Putamen (tissue), 1 donor: Measurements from ENCODE around the gene ZDHHC13.
"Not testable (repeated sequence)": the region's sequence is repeated elsewhere in the genome, so short reads cannot be mapped to it uniquely, and the experiment has no call there.

Source experiments
- DNase-seq: peaks from one replicate; pipeline ENCODE4 v3.0.0-alpha.2; 2016; ENCODE audit warnings: low spot score

The ZDHHC13 gene

DNA sequence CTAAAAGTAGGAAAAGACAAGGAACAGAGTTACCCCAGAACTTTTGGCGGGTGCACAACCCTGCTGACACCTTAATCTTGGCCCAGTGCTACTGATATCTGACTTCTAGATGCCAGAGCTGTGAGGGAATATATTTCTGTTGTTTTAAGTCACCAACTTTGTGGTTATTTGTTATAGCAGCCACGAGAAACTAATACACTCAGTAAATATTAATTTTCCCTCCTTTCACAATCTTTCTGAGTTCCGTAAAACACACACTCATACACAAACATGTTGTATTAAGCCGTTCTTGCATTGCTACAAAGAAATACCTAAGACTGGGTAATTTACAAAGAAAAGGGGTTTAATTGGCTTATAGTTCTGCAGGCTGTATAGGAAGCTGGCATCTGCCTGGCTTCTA lies 16.1 kb upstream of the ZDHHC13 start:
- no peak for DNase-seq

DNA sequence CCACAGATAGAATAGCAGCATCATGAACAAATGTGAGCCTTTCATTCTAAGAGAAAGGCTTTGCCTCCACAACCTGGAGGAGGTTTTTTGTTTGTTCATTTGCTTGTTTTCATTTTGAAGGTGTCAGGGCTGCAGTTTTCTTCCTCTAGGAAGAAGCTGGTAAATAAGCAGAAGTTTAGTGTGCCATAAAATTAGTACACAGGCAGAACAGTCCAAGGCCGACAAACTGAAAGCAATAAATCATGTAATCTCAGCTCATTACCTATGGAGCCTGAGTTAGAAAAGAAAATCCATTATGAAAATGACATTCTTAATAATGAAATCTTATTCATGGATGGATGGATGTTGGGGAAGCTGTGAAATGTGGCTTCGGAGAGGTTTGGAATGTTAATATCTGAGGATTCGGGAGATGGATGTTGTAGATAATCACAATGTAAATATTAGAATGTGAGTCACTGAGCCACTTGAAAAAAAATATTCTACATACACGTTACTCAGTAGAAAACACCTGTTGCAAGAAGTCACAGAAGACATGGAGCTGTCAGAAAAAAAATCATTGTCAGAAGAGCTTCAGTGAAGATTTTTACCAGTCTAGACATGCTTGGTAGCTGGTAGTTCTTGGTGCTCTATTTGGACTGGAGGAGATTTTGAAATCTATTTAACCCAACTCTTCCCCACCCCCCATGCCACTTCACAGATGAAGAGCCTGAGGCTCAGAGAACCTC lies 15.0 kb upstream of the ZDHHC13 start:
- no peak for DNase-seq

DNA sequence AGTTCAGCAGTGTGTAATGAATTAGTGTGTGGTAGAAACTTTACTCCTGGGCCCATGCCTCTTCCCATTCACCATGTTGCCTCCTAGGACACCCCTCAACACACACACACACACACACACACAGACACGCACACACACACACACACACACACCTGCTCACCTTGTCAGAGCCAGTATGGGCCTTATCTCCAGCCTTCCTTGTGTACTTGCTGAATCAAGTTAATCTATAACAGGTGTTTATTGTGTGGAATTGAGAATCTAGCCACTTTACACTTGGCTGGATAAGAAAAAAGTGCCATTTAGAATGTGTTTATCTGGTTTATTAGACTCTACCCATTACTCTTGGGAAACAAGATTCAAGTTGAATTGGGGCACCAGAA lies 14.5 kb upstream of the ZDHHC13 start:
- DNase-seq = no peak

DNA sequence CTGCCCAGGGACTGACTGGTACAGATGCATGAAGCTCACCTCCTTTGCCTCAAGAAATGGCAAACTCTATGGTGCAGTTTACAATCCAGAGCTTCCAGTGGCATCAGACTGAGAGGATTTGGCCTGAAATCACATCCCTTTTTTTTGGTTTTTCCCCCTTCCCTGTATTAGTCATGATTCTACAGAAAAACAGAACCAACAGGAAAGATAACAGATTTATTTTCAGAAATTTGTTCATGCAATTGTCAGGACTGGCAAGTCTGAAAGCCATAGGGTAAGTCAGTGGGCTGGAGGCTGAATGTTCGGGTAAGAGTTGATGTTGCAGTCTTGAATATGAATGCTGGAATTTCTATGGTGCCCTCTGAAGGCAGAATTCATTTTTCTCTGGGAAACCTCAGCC lies 12.0 kb upstream of the ZDHHC13 start:
- no peak for DNase-seq

DNA sequence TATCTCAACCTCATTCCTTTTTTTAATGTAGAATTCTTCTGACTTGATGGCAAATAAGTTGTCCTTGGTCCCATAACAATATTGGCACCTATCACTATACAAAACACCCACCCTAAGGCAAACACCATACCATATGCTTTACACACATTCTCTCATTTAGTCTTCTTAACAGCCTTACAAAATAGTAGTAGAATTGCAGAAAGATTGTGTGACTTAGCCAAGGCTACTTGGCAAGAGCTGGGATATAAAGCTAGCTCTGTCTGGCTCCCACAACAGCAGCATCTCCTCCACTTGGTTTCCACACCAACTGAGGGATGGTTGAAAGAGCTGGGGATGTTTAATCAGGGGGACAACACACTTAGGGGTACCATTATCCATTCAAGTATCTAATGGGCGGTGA lies 9.8 kb upstream of the ZDHHC13 start:
- no peak for DNase-seq

DNA sequence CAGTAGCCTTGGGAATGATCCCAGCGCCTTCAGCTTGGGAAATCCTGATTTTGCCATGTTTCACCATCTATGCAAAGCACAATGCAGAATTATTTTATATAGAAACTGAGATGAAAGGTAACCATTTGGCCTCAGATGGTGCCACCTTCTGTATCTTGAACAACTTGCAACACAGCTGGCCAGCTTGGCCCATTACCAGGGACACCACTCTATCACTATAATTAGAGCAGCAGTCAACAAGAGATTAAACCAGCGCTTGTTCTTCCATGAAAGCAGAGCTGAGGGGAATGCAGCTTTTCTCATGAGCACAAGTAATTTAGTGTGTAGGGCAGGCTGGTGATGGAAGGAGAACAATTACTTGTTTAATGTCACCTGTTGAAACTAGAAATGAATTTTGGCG lies 6.7 kb upstream of the ZDHHC13 start:
- DNase-seq = no peak

DNA sequence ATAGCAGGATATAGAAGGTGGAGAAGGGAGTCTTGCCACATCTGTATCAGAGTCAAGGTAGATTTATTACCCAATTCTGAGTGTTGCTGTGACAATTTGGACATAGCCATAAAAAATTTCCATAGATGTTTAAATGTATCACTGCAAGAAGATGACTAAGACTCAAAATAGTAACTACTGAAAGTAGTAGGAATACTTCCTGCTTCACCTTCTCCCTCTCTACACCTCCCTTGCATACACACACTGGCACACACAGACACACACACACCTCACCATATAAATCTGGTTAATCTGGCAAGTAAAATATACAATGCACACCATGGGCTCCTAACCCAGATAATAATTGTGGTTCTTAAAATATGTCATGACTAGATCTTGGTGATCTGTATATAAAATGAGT lies 5.2 kb upstream of the ZDHHC13 start:
- no peak for DNase-seq

DNA sequence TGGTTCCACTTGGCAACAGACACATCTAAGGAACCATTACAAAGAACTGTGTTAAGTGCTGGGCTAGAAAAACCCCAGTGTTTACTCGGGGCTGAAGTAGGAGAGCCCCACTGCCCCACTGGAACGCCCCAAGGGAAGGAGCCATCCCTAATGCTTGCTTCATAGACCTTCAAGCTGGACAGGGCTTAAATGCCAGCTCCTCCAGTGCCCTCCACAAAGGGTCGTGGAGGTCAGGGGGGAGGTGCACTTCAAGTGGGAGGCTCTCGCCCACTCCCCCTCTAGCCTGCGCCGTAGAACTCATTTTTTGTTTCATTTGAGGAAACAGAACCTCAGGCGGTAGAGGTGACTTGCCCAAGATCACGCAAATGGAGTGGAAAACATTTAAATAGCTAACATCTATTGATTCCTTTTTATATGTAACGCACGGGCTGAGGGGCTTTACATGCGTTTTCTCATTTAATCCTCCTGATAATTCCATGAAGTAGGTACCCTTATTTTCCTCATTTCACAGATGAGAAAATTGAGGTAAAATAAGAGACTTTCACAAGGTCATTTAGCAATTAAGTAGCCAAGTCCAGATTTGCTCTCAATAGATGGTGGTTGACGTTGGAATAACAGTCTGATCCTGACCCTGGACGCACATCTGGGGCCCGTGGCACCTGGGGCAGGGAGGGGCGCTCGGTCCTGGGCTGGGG lies 545 bp upstream of the ZDHHC13 start:
- no peak for DNase-seq

DNA sequence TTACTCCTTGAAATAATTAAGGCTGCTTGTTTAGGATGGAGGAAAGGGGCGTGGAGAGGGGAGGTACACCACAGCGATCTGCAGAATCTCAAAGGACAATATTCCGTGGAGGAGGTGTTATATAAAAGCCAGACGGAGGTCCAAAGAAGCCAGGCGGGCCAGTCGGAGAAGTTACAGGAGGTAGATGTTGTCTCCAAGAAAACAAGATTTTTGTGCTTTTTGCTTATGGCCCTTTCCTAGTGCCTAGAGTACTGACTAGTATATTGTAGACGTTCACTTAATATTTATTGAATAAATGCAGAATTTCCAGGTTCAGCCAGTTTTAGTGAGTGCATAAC lies 761 bp downstream of the ZDHHC13 start:
- DNase-seq = no peak

DNA sequence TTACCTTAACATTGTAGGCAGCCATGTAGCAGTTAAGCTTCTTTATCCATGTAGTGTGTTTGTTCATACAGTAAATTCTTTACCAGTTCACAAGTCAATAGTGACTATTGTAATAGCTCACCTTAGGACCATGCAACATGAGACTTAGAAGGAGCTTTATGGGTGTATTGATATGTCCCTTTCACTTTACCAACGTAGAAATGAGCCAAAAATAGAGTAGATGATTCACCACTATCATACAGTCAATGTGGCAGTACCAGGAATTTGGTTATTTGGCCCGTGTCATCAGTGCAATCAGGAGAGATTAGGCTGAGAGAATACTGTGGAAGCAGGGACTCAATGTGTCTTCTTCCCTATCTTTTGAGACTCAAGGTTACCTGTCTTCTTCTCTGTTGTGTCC lies 4.7 kb downstream of the ZDHHC13 start:
- no peak for DNase-seq

DNA sequence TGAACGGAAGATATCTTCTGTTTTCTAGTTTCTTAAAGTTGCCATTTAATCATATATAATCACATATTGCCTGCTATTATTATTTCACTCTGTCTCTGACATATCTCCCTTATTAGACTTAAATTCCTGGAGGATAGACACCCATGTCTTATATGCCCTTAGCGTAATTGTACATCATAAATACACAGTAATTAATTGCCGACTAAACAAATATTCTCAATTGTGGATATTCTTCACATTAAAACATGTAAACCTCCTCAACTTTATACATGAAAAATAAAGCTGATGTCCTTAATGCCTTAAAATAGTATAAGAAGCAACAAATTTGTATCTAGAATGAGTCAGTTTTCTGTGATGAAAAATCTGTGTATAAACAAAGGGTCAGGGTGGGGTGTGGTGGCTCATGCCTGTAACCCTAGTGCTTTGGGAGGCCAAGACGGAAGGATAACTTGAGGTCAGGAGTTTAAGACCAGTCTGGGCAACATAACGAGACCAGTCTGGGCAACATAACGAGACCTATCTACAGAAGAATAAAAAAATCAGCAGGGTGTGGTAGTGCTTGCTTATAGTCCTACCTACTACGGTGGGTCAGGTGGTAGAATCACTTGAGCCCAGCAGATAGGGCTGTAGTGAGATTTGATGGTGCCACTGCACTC lies 6.1 kb downstream of the ZDHHC13 start:
- DNase-seq = no peak

DNA sequence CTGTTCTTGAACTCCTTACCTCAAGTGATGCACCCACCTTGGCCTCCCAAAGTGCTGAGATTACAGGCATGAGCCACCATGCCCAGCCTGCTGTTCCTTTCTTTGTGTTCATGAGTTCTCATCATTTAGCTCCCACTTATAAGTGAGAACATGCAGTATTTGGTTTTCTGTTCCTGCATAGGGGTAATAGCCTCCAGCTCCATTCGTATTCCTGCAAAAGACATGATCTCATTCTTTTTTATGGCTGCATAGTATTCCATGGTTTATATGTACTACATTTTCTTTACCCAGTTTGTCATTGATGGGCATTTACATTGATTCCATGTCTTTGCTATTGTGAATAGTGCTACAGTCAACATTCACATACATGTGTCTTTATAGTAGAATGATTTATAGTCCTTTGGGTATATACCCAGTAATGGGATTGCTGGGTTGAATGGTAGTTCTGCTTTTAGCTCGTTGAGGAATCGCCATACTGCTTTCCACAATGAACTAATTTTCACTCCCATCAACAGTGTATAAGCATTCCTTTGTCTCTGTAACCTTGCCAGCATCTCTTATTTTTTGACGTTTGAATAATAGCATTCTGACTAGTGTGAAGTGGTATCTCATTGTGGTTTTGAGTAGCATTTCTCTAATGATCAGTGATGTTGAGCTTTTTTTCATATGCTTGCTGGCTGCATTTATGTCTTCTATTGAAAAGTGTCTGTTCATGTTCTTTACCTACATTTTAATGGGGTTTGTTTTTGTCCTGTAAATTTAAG lies 9.8 kb downstream of the ZDHHC13 start:
- not testable (repeated sequence) for DNase-seq

DNA sequence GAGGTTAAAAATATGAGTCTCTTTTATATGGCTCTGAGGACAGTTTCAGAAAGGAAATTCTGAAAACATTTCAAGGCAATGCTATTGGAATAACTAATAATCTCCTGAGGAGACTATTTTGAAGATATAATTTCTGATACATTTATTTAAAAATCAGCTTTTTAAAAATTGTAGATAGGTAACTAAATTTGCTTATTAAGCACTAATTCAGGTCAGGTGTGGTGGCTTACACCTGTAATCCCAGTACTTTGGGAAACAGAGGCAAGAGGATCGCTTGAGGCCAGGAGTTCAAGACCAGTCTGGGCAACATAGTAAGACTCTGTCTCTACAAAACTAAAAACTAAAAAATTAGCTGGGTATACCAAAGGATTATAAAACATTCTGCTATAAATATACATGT lies 17.0 kb downstream of the ZDHHC13 start:
- DNase-seq = no peak

DNA sequence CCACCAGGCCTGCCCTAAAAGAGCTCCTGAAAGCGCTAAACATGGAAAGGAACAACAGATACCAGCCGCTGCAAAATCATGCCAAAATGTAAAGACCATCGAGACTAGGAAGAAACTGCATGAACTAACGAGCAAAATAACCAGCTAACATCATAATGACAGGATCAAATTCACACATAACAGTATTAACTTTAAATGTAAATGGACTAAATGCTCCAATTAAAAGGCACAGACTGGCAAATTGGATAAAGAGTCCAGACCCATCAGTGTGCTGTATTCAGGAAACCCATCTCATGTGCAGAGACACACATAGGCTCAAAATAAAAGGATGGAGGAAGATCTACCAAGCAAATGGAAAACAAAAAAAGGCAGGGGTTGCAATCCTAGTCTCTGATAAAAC lies 19.9 kb downstream of the ZDHHC13 start:
- not testable (repeated sequence) for DNase-seq

DNA sequence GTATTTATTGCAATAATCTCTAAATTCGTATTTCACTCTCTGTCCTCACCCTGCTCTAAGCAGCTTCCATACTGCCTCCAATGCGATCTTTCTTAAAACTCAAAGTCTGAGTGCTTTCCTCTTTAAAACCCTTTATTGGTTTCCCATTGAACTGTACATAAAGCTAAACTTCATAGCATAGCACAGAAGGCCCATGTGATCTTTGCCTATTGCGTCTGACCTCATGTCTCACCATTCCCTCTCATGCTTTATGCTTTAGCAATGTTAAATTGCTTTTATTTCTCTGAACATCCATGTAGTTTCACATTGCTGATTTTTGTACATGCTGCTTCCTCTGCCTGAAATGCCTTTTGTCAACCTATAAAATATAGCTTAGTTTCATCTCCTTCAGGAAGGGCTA lies 28.4 kb downstream of the ZDHHC13 start:
- DNase-seq = no peak

DNA sequence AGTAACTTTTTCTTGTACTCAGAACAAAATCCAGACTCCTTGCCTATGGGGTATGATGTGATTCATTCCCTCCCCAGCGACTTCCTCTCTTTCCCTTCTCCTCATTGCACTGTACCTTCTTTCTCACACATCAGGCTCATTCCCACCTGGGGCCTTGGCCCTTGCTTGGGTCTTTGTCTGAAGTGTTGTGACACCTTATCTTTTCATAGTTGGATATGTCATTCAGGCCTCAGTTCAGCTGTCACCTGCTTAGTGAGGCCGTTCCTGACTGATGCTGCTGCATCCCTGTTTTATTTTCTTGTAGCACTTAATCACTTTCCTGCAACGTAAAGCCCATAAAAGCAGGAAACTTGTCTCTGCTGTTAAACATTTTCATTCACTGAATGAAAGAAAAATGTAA lies 39.9 kb downstream of the ZDHHC13 start:
- DNase-seq = no peak

DNA sequence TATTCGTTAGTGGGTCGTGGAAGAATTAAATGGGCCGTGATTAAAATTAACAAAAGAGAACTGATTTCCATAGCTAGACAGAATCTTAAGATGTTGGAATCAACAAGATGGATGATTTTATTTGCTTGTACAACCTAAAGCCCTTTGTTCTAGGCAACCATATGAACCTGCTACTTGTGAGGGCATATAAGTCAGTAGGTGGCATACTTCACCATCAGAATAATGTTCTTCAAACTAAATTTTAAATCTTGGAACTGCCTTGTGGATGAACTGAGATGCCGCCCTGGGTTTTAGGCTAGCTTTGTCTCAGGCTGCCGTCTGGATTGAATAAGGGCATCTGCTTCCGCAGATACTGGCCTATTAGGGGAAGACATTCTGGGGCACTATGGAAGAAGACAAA lies 43.9 kb downstream of the ZDHHC13 start:
- DNase-seq = no peak

DNA sequence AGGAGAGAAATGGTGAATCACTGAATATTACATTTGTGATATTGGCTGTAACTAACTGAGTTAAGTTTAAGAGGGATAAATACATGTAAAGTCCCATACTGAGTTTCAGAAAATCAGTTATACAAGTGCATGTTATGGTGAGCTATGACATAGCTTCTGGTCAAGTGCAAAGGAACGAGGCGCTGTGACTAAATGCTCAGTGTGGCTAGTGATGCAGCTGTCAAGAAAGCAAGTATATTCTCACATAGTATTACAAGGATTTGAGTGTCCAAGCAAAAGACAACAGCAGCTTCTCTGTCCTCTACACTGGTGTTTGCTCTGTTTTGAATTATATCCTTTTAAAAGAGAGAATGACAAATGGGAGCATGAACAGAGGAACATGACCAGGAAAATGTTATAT lies 44.7 kb downstream of the ZDHHC13 start:
- DNase-seq = no peak

DNA sequence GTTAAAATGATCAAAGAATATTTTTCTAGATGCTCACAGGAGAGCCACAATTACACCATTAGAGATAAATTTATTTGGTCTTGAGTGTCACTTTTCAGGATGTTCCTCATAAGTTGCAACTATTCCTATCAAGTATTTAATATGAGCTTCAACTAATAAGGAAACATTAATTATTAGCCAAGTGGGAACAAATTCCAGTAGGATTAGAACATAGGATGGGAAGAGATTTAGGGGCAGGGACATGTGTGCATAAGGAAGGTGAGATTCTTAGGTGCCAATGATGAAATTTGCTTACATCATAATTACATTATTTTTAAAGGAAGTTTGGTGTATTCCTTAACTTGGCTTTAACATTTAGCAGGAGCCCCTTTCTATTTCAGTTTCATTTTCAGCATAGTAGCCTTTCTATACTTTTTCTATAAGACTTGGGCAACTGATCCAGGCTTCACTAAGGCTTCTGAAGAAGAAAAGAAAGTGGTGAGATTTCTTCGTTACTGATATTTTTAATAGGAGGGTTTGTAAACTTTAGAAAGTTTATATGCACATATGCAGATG lies 46.1 kb downstream of the ZDHHC13 start:
- no peak for DNase-seq

DNA sequence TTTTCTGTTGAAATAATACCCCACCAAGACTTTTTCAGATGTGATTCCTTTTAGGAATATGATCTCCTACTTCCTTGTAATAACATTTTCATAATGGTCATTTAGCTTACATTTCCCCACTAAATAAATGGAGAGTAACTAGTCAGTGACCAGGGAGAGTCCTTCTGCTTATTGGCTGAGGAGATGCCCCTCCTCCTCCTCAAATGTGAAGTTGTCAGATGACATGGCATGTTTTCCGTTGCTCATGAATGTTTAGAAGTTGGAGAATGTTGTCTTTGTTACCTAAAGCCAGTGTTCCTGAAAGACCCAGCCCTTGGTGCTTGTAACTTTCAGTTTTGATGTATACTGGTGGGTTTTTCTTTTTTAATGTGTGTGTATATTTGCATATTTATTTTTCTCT lies 46.6 kb downstream of the ZDHHC13 start:
- DNase-seq = no peak

DNA sequence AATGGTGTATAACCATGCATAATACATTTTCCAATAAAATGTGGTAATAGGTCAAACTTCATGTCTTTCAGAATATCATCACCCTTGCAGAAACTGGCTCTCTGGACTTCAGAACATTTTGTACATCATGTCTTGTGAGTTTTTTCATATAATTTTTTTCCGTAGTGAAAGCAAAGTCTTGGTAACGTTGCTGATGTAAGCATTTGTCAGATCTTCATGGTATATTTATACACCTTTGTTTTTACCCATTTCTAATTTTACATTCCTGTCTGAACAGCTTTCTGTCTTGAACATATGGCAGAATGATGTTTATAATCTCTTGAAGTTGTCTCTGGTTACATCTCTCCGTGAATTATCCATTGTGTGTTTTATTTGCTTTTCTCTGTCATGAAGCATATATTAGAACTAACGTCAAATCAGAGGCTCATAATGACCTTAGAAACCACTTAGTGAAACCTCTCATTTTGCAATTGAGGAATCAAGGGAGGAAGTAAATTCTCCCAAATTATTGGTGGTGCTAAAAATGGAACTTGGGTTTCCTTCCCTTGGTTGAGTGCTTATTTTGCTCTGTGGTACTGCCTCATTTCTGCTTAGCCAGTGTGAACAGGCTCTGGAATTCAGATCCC lies 47.4 kb downstream of the ZDHHC13 start:
- DNase-seq = no peak

DNA sequence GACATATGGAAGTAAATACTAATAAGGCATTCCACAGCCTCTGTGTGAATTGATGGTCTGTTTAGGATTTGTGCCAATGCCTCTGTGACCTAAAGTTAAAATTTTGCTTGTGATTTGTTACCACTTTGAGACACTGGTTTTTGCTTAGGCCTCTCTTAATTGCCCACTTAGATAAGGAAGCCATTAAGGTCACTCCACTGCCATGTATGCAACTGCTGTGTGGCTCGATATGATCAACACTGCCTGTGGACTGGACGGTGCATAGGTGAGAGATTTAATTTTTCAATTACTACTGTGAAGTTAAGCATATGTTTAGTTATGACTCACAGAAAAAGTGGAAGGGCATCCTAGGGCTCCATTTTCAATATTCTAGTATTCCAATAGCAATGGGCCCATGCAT lies 47.9 kb downstream of the ZDHHC13 start:
- DNase-seq = no peak
